ENCODE measurements around the gene NEK4.

The NEK4 gene

DNA sequence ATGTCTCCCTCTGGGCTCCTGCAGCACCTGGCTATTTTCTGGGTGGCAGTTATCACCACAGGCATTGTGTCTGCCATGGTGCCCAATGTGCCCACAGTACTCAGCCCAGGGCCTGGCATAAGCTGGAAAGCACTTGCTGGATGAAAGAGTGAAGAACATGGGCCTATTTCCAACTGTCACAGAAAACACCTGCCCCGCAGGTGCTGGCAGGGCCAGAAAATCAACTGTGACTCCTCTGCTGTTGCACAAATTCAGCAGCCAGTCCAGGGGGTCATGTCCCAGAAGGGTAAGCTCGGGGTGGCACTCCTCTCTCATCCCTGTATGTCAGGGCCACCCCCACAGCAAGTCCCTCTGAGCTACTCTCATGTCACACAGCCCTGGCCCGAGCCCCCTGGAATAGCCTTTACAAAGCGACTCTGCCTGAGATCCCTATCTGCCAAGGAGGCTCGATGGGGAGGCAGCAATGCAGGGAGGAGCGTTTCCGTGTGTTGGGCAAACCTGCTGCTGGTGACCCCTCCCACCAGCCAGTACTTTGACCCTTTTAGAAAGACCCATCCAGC, 40.8 kb upstream of the NEK4 start:
- no peak overlapping the region for H3K4me3 ChIP-seq (ENCODE audit: low read depth, low read length)

GRCh38 chr3:52810923-52811322, 40.2 kb upstream of the NEK4 start:
- no peak for DNase-seq (ENCODE audit: low read depth)
- TF ChIP-seq, protein P1, sequence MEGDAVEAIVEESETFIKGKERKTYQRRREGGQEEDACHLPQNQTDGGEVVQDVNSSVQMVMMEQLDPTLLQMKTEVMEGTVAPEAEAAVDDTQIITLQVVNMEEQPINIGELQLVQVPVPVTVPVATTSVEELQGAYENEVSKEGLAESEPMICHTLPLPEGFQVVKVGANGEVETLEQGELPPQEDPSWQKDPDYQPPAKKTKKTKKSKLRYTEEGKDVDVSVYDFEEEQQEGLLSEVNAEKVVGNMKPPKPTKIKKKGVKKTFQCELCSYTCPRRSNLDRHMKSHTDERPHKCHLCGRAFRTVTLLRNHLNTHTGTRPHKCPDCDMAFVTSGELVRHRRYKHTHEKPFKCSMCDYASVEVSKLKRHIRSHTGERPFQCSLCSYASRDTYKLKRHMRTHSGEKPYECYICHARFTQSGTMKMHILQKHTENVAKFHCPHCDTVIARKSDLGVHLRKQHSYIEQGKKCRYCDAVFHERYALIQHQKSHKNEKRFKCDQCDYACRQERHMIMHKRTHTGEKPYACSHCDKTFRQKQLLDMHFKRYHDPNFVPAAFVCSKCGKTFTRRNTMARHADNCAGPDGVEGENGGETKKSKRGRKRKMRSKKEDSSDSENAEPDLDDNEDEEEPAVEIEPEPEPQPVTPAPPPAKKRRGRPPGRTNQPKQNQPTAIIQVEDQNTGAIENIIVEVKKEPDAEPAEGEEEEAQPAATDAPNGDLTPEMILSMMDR (conservative IDR thresholded peaks at IDR 0.05; ENCODE audit: low read depth, low read length): no peak
- H3K4me3 ChIP-seq (ENCODE audit: low read depth, low read length): no peak overlapping the region

More for the DNA sequence above, 40.8 kb upstream of the NEK4 start:
- TF ChIP-seq, protein P1 (conservative IDR thresholded peaks at IDR 0.05; ENCODE audit: low read depth, low read length): no peak
- no peak for DNase-seq (ENCODE audit: low read depth)

- no peak for DNase-seq (ENCODE audit: low read depth)
- TF ChIP-seq, protein P1 (conservative IDR thresholded peaks at IDR 0.05; ENCODE audit: low read depth, low read length): no peak
- no peak overlapping the region for H3K4me3 ChIP-seq (ENCODE audit: low read depth, low read length)
Observed at GRCh38 chr3:52809662-52810377, 39.1 kb upstream of the NEK4 start.

DNA sequence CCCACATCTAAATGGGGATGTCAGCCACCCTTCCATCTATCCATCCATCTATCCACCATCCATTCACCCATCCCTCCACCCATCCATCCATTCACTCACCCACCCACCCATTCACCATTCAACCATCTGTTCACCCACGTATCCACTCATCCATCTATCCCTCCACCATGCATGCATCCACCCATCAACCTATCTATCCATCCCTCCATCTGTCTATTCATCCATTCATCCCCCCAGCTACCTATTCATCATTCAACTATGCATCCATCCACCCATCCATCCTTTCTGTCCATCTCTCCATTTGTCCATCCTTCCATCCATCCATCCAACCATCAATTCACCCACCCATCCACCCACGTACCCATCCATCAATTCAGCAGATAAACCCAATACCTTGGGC, 38.4 kb upstream of the NEK4 start:
- TF ChIP-seq, protein P1 (conservative IDR thresholded peaks at IDR 0.05; ENCODE audit: low read depth, low read length): no peak
- DNase-seq (ENCODE audit: low read depth): no peak
- H3K4me3 ChIP-seq (ENCODE audit: low read depth, low read length): no peak overlapping the region

GRCh38 chr3:52805270-52806039, 34.7 kb upstream of the NEK4 start:
- no peak for DNase-seq (ENCODE audit: low read depth)
- TF ChIP-seq, protein P1 (conservative IDR thresholded peaks at IDR 0.05; ENCODE audit: low read depth, low read length): no peak

GRCh38 chr3:52801839-52802238, 31.1 kb upstream of the NEK4 start:
- peak; percentile 32 for DNase-seq (ENCODE audit: low read depth)
- TF ChIP-seq, protein P1 (conservative IDR thresholded peaks at IDR 0.05; ENCODE audit: low read depth, low read length): no peak
- H3K4me3 ChIP-seq (ENCODE audit: low read depth, low read length): no peak overlapping the region

More at GRCh38 chr3:52805270-52806039, 34.7 kb upstream of the NEK4 start:
- no peak overlapping the region for H3K4me3 ChIP-seq (ENCODE audit: low read depth, low read length)
